ENCODE results near the gene CLK4.

The CLK4 gene

GRCh38 chr5:178670351-178670885 is 43.6 kb upstream of the CLK4 start:
- no peak overlapping the region for H3K4me3 ChIP-seq (ENCODE audit: low read depth, low read length)
- TF ChIP-seq, protein P1, sequence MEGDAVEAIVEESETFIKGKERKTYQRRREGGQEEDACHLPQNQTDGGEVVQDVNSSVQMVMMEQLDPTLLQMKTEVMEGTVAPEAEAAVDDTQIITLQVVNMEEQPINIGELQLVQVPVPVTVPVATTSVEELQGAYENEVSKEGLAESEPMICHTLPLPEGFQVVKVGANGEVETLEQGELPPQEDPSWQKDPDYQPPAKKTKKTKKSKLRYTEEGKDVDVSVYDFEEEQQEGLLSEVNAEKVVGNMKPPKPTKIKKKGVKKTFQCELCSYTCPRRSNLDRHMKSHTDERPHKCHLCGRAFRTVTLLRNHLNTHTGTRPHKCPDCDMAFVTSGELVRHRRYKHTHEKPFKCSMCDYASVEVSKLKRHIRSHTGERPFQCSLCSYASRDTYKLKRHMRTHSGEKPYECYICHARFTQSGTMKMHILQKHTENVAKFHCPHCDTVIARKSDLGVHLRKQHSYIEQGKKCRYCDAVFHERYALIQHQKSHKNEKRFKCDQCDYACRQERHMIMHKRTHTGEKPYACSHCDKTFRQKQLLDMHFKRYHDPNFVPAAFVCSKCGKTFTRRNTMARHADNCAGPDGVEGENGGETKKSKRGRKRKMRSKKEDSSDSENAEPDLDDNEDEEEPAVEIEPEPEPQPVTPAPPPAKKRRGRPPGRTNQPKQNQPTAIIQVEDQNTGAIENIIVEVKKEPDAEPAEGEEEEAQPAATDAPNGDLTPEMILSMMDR (IDR thresholded peaks at IDR 0.05; ENCODE audit: insufficient read depth, low read depth, low read length, missing control alignments) = no peak
- DNase-seq (ENCODE audit: low read depth) = no peak

DNA sequence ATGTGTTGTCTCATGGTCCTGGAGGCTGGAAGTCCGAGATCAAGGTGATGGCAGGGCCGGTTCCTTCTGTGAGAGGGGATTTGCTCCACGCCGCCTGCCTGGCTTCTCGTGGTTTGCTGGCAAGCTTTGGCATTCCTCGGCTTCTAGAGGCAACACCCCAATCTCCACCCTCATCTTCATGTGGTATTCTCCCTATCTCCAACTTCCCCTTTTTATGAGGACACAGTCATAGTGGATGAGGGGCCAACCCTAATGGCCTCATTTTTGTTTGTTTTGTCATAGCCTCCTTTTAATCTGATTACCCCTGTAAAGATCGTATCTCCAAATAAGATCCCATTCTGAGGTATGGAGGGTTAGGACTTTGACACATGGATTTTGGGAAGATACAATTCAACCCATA is 41.7 kb upstream of the CLK4 start:
- TF ChIP-seq, protein P1 (IDR thresholded peaks at IDR 0.05; ENCODE audit: insufficient read depth, low read depth, low read length, missing control alignments) = no peak
- no peak overlapping the region for H3K4me3 ChIP-seq (ENCODE audit: low read depth, low read length)
- no peak for DNase-seq (ENCODE audit: low read depth)

DNA sequence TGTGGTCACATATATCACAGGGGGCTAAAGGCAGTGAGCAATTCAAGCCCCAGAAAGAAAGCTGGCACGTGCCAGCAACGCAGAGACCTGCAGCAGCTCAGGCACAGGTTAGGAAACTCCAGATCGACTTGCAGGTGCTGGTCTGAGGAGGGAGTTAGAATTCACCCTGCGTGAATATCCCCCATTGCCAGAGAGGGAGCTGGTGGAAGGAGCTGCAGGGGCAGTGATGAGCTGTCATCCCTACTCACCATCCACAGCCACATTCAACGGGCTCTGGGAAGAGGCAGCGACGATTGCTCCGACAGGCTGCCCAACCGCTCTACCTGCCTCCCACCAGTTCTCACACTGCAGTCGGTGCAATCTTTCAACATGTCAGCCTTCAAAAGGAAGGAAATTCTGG is 40.8 kb upstream of the CLK4 start:
- DNase-seq (ENCODE audit: low read depth) = no peak
- H3K4me3 ChIP-seq (ENCODE audit: low read depth, low read length) = no peak overlapping the region
- TF ChIP-seq, protein P1 (IDR thresholded peaks at IDR 0.05; ENCODE audit: insufficient read depth, low read depth, low read length, missing control alignments) = no peak

- TF ChIP-seq, protein P1 (IDR thresholded peaks at IDR 0.05; ENCODE audit: insufficient read depth, low read depth, low read length, missing control alignments) = no peak
- DNase-seq (ENCODE audit: low read depth) = no peak
- H3K4me3 ChIP-seq (ENCODE audit: low read depth, low read length) = no peak overlapping the region
Measured at GRCh38 chr5:178667101-178667500, 40.3 kb upstream of the CLK4 start.

- TF ChIP-seq, protein P1 (IDR thresholded peaks at IDR 0.05; ENCODE audit: insufficient read depth, low read depth, low read length, missing control alignments) = no peak
- no peak for DNase-seq (ENCODE audit: low read depth)
- H3K4me3 ChIP-seq (ENCODE audit: low read depth, low read length) = no peak overlapping the region
Measured at GRCh38 chr5:178664141-178664540, 37.3 kb upstream of the CLK4 start.

DNA sequence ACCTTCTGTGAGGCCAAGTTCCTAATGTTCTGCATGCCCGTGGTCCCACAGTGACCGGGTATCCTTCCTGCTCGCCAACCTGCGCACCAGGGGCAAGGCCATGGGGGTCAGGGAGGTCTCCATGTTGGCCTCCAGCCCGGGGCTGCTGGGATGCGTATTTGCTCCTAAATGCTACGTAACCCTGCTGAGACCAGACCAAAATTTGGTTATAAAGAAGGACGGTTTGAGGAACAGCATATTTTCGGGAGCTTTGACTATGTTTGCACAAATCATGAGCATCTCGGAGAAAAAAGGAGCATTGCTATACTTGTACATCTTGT is 35.7 kb upstream of the CLK4 start:
- DNase-seq (ENCODE audit: low read depth) = no peak
- TF ChIP-seq, protein P1 (IDR thresholded peaks at IDR 0.05; ENCODE audit: insufficient read depth, low read depth, low read length, missing control alignments) = no peak
- no peak overlapping the region for H3K4me3 ChIP-seq (ENCODE audit: low read depth, low read length)

- no peak overlapping the region for H3K4me3 ChIP-seq (ENCODE audit: low read depth, low read length)
- TF ChIP-seq, protein P1 (IDR thresholded peaks at IDR 0.05; ENCODE audit: insufficient read depth, low read depth, low read length, missing control alignments) = no peak
Measured at GRCh38 chr5:178661836-178662540, 35.1 kb upstream of the CLK4 start.

More at GRCh38 chr5:178661836-178662540, 35.1 kb upstream of the CLK4 start:
- DNase-seq (ENCODE audit: low read depth) = no peak
